GM21447 (cell line): ENCODE results near the gene ZCCHC14.
"Not testable (repeated sequence)": the region's sequence is repeated elsewhere in the genome, so short reads cannot be mapped to it uniquely, and the experiment has no call there.

ENCODE experiments used
- ATAC-seq: cut with Tn5 transposase; IDR thresholded peaks from one replicate; pipeline ENCODE4 v1.9.1; 2021; ENCODE audit not compliant: unreplicated experiment

ZCCHC14 gene

DNA sequence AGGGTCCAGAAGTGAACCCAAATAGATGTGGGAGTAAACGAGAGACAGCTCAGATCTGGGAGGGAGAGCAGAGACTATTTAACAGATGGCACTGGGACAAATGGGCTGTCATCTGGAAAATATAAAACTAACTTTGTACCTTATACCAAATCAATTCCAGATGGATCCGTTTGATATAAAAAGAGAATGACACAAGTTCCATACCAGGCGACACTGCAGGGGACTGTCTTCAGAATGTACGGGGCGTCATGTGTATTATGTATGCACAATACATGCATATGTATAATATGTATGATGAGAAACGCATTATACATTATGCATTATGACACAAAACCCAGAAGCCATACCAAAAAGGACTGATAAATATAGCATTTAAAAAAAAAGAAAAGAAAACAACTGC, 10.2 kb downstream of the ZCCHC14 start:
- not testable (repeated sequence) for ATAC-seq

DNA sequence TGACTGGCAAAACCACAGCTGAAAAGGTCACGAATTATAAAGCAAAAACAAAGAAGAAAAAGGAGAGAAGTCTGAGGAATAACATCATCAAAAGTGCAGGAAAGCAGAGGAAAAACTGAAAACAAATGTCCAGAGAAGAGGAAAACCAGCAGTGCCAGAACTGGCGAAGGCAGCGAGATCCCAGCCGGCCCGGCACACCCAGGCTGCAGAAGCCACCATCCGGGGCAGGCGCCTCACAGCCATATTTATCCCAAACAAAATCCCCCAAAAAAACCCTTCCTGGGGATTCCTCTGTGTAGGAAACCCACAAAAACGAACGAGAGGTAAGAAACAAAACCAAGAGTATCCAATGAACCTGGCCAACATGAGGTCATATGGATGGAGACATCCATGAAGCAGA, 10.6 kb downstream of the ZCCHC14 start:
- no peak for ATAC-seq

DNA sequence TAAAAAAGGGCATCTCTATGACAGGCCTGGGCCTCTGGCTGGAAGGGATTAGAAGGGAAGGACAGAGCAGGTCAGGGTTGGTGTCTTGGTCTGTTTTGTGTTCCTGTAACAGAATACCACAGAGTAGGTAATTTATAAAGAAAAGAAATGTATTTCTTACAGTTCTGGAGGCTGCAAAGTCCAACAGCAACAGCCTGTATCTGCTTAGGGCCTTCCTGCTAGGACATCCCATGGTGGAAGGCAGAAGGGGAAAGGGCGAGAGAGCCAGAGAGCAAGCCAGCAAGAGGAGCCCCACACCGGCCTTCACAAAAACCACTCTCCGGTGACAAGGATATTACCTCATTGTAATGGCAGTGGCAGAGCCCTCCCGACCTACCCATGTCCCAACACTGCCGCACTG, 11.1 kb downstream of the ZCCHC14 start:
- ATAC-seq, result not testable (repeated sequence)

DNA sequence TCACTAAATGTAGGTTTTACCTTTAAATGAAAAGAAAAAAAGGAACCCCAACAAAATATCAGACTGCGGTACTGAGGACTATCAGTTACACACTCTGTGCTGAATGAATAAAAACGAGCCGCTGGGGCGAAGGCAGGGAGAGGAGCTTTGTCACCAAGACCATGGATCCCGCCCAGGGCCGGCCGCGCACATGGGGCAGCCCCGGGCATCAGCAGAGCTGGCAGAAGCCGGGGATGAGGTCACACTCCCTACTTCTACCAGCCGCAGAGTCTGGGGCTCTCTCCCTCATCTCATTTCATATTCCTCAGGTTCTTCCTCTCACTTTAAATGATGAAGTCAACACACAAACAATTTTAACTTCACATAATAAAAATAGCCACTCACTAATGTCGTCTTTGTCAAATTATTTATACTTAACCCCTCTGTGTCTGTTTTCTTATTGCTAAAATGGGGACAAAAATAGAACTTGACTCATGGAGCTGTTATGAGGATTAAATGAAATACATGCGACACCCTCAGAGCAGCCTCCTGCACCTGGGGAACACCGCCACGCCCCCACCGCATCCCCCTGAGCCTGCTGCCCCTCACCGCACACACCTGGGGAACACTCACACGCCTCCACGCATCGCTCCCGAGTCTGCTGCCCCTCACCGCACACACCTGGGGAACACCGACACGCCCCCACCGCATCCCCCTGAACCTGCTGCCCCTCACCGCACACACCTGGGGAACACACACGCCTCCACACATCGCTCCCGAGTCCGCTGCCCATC, 15.4 kb downstream of the ZCCHC14 start:
- ATAC-seq, result not testable (repeated sequence)

DNA sequence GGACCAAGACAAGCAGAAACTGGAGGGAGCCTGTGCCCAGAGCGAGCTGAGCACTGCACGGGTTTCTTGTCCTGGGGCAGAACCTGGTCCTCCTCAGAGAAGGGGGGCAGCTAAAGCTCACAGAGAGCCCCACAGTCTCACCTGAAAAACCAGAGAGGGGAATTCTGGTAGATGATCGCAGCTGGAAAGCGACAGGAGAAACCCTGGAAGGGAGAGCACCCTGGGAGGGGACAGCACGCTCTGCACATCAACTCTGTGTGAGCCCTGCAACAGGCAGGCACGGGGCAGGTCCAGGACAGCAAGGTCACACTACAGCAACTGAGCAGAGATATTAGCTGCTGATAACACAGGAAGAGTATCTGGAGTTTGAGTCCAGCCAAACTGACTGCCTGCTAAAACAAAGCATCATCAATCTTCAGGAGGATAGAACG, 18.2 kb downstream of the ZCCHC14 start:
- ATAC-seq, result no peak

DNA sequence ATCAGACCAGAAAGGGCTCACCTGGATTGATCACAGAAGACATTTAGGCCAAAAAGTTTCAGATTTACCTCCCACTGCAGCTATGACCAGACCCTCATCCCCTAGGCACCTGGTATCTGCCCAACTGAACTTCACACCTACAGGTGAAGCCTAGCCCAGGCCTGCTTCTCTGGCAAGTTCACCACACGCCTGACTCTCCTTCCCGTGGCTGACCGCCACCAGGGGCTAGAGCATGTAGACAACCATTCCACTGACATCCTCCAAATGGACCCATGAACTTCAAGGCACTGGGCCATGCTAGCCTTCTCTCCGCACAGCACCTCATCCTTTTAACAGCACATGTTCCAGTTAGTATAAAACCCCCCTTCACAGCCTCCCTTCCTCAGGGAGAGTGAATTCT, 18.8 kb downstream of the ZCCHC14 start:
- ATAC-seq, result no peak

DNA sequence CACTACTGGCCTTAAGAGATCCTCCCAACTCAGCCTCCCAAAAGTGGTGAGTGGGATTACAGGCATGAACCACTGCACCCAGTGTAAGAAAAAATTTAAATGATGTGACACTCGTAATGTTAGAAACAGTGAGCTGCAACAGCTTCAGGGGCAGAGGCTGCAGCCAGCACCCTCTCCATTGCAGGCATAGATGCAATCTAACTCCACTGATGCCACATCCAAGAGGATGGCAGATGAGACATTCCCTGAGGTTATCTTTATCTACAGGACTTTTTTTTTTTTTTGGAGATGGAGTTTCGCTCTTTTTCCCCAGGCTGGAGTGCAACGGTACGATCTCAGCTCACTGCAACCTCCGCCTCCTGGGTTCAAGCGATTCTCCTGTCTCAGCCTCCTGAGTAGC, 19.9 kb downstream of the ZCCHC14 start:
- ATAC-seq, result no peak

DNA sequence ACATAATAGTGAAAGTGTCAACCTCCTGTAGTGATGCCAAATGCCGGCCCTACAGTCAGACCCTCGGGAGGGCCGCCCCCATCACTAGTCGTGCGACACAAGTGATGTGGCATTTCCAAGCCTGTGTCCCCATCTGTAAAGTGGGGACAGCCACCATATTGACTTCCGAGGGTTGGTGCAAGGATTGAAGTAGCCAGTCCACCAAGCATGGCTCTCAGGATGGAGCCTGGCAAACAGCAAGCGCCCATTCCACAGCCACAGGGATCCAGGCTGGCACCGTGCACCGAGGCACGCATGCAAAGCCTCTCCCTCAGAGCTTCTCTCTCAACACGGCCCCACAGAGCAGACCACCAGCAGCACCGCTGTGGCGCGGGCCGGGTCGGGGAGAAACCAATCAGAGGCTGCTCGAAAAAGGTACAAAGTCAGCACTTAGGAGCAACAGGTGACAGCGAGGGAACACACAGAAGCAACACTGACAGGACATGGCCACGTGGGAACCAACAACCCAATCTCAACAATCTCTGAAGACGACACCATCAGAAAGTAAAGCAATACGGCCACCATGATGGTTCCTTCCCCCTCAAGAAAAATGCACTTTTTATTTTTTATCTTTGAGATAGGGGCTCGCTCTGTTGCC, 20.6 kb downstream of the ZCCHC14 start:
- no peak for ATAC-seq

DNA sequence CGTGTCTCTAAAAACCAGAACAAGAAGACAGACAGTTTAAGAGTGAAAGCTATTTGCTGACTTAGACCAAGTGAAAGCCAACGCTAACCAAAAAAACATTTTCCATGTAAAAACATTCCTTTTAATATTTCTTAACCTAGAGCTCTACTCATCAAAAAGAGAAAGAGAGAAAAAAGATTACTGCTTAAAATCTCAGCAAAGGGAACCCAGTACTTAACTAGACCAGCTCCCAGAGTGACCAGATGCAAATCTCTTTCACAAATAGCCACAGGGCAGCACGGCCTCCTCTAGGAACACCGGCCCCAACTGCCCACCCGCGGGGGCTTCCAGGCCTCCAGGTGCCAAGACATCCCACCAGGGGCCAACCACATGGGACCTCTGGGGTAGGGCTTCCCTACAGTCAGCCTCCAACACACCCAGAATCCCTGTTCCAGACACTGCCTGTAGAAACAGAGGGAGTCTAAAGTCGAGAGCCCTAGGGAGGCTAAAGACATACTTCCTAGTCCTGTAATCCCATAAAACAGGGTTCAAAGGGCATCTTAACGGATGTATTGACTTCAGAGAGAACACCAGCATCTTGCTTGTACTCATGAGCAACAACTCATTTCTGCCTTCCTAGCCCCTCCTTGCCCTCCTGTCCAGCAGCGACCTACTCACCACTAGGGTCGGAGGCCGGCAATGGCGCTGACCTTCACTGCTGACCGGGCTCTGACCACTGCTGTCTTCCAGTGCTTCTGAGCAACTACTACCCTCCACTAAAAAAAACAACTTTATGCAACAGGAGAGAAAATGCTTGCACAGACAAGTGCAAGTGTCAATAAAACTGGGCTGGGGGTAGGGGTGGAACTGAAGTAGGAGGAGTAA, 21.3 kb downstream of the ZCCHC14 start:
- ATAC-seq, result no peak

DNA sequence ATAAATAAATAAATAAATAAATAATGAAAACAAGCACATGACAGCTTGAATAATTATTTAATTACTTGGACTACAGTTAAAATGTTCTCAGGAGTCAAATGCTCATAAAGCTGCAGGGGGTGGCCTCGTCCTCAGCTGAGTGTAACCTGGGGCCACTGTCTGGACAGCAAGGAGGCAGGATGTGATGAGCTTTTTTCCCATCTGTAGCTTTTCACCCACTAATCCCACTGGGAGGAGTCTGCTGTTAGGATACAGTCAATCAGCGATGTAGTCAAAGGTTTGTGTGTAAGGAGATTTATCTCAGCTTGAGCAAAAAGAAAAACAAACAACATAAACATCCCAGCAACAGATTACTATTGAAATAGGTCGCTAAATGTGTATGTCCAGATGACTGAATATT, 22.5 kb downstream of the ZCCHC14 start:
- ATAC-seq, result no peak

DNA sequence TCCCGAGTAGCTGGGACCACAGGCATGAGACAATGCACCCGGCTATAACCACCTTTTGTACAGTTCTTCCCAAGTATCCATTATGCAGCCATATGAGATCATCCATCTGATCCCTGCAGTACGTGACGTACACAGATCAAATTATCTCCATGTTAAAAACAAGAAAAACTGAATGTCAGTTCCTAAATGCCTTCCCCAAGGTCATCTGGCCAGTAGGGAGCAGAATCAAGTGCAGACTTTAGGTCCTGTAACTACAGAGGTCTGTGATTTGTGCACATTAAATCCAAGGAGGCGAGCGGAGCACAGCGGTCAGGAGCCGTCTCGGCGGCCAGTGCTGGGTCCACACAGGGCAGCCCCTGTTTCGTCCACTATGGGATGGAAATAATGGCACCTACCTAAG, 23.7 kb downstream of the ZCCHC14 start:
- ATAC-seq, result no peak

DNA sequence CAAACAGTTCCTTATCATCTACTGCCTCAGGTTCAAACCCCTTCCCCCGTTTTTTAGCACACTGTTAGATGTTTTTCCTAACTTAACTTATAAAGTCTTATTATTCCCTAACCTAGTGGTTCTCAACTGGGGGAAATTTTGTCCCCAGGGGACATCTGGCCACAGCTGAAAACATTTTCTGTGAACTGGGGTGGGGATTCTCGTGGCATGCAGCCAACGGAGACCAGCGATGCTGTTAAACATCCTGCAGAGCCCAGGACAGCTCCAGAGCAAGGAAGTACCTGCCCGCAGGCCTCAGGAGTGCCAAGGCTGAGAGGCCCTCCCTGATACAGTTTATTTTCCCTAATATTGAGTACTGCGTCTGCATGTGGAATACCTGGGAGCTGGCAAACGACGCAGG, 24.3 kb downstream of the ZCCHC14 start:
- ATAC-seq, result no peak

DNA sequence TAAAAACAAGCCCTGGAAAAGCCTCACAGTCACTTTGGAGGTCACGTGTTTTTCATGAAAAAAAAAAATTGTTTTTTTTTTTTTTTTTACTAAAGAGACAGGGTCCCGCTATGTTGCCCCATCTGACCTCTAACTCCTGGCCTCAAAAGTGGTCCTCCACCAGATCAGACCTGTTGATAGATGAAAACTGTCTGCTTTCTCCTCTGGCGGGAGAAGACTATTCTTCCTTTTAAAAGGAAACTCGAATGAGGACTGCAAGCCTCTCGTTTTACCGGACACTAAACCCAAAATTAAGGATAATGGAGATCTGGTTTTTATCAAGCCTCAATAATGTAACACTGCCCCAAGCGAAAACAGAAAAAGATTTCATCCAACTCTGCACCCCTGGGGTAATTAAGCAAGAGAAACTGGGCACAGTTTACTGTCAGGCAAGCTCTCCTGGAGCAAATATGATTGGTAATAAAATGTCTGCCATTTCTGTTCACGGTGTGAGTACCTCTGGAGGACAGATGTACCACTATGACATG, 25.8 kb downstream of the ZCCHC14 start:
- ATAC-seq, result no peak

DNA sequence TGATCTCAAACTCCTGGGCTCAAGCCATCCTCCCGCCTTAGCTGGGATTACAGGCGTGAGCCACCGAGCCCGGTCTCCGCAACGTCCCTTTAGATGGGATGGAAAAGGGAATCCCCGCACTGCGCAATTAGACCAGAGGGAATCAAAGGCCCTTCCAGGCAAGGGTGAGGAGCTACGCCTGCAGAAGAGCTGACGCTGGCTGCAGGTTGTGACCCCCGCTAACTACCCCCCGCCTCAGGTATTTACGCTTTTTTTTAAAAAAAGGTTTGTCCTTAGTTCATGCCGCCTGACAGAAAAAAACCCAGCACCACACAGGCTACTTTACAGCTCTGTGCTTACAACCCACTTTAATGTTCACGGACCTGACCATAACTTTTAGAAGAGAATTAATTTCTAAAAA, 26.9 kb downstream of the ZCCHC14 start:
- ATAC-seq, result no peak

DNA sequence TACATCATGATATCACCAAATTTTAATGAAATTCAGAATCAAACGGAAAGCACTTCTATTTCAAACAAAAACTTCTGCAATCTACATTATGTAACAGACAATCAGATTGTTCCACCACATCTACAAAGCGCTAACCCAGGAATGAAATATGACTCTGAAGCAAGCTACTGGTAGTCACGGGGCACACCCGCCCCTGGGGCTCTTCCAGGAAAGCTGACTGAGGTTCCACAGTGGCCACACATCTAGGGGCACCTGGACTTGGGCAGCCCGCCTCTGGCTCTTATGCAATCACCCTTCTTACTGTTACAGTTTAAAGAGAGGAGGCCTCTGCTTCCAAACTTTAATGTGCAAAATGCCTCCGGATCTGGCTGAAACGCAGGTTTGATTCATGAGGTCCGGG, 27.5 kb downstream of the ZCCHC14 start:
- ATAC-seq, result no peak

DNA sequence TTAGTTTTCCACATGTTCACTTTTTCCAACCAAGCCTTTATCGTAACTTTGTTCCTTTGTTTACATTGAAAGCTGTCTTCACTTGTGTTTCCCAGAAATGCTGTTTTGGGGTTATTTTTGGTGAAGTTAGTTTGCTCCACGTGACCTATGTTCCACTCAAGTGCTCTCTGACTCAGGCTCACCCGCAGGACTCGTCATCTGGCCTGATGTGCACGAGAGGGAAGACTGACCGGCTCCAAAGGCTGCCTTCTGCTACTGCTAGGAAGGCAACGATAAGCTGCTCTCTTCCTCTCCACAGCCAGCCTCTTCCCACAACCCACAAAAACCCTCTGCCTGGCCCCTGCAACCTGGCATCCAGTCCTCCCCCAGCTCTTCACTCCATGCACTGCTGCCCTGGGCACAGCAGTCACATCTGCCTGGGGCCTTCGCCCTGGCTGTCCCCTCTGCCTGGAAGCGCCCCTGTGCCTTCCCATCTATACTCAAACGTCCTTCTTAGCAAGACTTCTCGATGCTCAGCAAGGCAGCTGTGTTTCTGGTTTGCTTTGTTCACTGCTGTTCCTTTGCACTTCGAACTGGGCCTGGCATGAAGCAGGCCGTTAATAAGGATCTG, 28.0 kb downstream of the ZCCHC14 start:
- ATAC-seq, result no peak

DNA sequence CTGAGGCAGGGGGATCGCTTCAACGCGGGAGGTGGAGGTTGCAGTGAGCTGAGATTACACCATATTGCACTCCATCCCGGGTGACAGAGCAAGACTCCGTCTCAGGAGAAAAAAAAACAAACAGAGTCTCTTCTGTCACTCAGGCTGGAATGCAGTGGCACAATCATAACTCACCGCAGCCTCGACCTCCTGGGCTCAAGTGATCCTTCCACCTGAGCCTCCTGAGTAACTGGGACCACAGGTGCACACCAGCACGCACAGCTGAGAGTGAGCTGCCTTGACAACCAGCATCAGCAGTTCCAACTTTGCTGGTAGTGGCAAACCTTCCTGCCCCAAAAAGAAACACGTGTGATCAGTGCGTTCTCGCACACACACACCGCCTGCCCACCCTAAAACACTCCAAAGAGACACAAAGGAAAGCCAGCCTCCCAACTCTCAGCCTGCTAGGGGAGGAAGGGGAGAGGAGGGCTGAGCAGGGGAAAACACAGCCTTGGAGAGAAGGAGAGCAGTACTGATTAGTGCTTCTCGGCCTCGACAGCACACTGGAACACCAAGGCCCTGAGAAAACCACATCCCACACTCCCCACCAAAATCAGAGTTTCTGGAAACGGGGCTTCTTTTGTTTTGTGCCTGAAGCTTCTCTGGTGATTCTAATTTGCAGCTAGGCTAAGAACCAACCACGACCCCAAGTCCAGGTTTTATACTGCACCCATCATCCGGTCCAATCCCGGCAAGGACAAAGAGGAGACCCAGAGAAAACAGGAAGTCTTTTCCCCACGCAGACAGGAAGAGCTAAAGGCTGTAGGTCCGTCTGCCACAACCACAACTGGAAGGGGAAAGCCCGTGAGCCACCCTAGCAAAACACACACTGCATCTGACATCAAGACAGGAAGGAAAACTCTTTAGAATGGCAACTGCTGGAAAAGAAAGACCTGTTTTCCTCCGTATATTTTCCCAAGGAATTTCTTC, 28.8 kb downstream of the ZCCHC14 start:
- no peak for ATAC-seq

DNA sequence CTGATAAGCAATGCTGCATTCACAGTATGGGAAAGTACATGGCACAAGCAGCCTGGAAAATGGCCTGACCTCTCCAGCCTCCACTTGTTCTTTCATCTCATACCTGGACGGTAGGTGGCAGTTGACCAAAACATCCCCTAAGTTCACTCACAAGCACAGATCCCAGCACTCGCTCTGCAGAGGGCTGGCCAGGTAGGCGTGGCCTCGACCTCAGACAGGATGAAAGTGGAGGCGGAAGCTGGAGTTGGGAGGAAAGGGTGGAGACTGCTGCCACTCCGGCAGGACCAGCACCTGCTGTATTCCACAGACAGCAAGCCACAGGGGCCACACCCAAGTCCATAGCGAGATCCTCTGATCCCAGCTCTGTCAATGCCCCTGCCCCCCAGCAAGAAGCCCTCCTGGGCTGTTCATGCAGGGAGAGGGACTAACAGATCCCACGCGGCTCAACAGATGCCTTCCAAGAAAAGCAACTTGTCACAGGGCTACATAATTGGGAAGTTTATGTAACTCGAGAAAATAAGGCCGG, 31.3 kb downstream of the ZCCHC14 start:
- ATAC-seq, result no peak

DNA sequence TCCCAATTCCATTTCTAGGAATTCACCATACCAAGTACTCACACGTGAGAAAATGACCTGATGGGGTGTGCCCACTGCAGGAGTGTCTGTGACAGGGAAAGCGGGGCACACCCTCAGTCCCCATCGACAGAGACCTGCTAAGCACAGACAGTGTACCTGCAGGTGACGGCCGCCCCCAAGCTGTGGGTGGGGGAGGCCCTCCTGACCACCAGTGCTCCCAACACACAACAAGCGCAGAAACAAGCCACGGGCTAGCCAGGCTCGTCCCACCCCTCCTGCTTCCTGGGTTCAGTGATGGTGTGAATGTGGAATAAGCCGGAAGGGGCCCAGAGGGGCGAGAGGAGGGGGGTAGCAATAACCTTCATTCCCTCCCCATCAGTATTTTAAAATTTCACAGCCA, 31.9 kb downstream of the ZCCHC14 start:
- ATAC-seq, result no peak

DNA sequence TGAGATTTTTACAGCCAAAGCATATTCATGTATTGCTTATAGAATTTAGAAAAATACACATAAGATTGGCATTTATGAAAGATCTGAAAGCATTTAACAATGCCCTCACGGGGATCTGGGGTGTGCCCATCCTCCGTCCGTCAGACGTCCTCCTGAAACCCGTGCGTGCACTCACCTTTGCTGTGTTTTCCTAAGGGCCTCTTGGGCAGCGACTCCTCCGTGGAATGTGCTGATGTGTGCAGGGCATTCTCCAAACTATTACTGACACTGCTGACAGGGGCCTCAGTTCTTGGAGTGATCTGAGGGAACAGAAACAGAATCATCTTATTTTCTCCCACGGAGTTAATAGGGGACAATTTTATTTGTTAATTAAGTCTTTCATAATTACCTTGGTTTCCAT, 33.0 kb downstream of the ZCCHC14 start:
- ATAC-seq, result no peak
